Loucy (cell line): ENCODE data around the gene PIGZ.

Experiments used
- H2AFZ ChIP-seq: fragments of 200-600 bp; sonication (generic); 2 replicates; pipeline ENCODE4 v1.6.0; 2016; ENCODE audit warnings: antibody characterized with exemption, mild to moderate bottlenecking, low read length, moderate library complexity
- H3F3A ChIP-seq: fragments of 200-600 bp; 2 replicates; pipeline ENCODE4 v1.6.0; 2016; ENCODE audit warnings: antibody characterized with exemption, low read depth, mild to moderate bottlenecking
- H3K27me3 ChIP-seq: fragments of 200-600 bp; sonication (generic); 2 replicates; pipeline ENCODE4 v1.6.1; 2014; ENCODE audit warnings: low read length, mild to moderate bottlenecking; ENCODE audit not compliant: insufficient read depth, poor library complexity, severe bottlenecking
- H3K36me3 ChIP-seq: fragments of 200-600 bp; sonication (generic); 2 replicates; pipeline ENCODE4 v1.6.1; 2016; ENCODE audit warnings: low read length; ENCODE audit not compliant: insufficient read depth
- H3K4me1 ChIP-seq: fragments of 200-600 bp; sonication (generic); 2 replicates; pipeline ENCODE4 v1.5.1; 2014; ENCODE audit warnings: low read length, mild to moderate bottlenecking; ENCODE audit not compliant: insufficient read depth, poor library complexity, severe bottlenecking
- H3K4me2 ChIP-seq: fragments of 200-600 bp; sonication (generic); 2 replicates; pipeline ENCODE4 v1.6.0; 2014; ENCODE audit warnings: antibody characterized with exemption, low read length, low read depth, mild to moderate bottlenecking; ENCODE audit not compliant: poor library complexity, severe bottlenecking
- H3K4me3 ChIP-seq: fragments of 200-600 bp; sonication (generic); 2 replicates; pipeline ENCODE4 v1.5.1; 2014; ENCODE audit warnings: low read length, mild to moderate bottlenecking, mixed read lengths; ENCODE audit not compliant: poor library complexity, severe bottlenecking
- H3K79me2 ChIP-seq: fragments of 200-600 bp; sonication (generic); 2 replicates; pipeline ENCODE4 v1.6.1; 2014; ENCODE audit warnings: low read length; ENCODE audit not compliant: insufficient read depth
- H3K9ac ChIP-seq: fragments of 200-600 bp; sonication (generic); 2 replicates; pipeline ENCODE4 v1.6.0; 2014; ENCODE audit warnings: mild to moderate bottlenecking, low read depth, low read length, moderate library complexity; ENCODE audit not compliant: poor library complexity, severe bottlenecking
- H3K9me2 ChIP-seq: fragments of 200-600 bp; sonication (generic); replicated peaks from 2 replicates; pipeline ENCODE4 v1.6.1; 2016; ENCODE audit warnings: low read depth, low read length, mixed read lengths
- H3K9me3 ChIP-seq: fragments of 200-600 bp; sonication (generic); 2 replicates; pipeline ENCODE4 v1.6.1; 2014; ENCODE audit warnings: mild to moderate bottlenecking, antibody characterized with exemption, low read length, low read depth; ENCODE audit not compliant: insufficient read depth
- H4K20me1 ChIP-seq: fragments of 200-600 bp; sonication (generic); 2 replicates; pipeline ENCODE4 v1.6.0; 2014; ENCODE audit warnings: antibody characterized with exemption, low read length, mild to moderate bottlenecking; ENCODE audit not compliant: insufficient read depth, poor library complexity, severe bottlenecking
- EZH2phosphoT487 ChIP-seq: fragments of 200-600 bp; IDR thresholded peaks from 2 replicates; pipeline ENCODE4 v1.6.1; 2018; ENCODE audit warnings: antibody characterized with exemption, mild to moderate bottlenecking, moderate library complexity, borderline replicate concordance
- TF ChIP-seq, protein P1 (sequence below): fragments of 200-600 bp; sonication (generic); conservative IDR thresholded peaks from 2 replicates; pipeline ENCODE4 v1.5.1; 2014; ENCODE audit warnings: mild to moderate bottlenecking, antibody characterized with exemption, low read length

PIGZ gene

DNA sequence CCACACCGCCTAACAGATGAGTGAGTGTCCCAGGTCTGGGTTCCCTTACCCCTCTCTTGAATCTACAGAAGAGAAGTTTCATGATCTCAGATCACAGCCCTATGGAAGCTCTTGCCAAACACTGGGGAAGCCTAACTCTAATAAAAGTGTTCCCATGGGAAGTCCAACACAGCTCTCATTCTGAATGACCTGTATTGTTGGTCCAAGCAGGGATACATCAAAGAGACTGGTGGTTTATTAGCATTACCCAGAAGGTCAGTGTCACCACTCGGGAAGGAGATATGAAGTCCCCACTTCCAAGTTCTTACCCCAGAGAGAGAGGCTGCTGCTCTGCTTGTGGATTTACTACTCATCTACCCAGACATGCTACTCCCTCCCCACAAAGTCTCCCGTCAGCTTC, 17.3 kb downstream of the PIGZ start:
- no peaks in the 10 kb centered on the region for H3K27me3 ChIP-seq
- H3K4me1 ChIP-seq = no peaks in the 10 kb centered on the region
- no peaks in the 10 kb centered on the region for H3K79me2 ChIP-seq
- no peaks in the 10 kb centered on the region for H3K9me2 ChIP-seq
- no peak overlapping the region for H3K9ac ChIP-seq
- no peaks in the 10 kb centered on the region for H3F3A ChIP-seq
- no peaks in the 10 kb centered on the region for H3K9me3 ChIP-seq
- no peak overlapping the region for H3K4me2 ChIP-seq
- TF ChIP-seq EZH2phosphoT487 = no peak
- H4K20me1 ChIP-seq = no peaks in the 10 kb centered on the region
- H3K4me3 ChIP-seq = no peak overlapping the region
- H2AFZ ChIP-seq = no peak overlapping the region
- no peaks in the 10 kb centered on the region for H3K36me3 ChIP-seq

DNA sequence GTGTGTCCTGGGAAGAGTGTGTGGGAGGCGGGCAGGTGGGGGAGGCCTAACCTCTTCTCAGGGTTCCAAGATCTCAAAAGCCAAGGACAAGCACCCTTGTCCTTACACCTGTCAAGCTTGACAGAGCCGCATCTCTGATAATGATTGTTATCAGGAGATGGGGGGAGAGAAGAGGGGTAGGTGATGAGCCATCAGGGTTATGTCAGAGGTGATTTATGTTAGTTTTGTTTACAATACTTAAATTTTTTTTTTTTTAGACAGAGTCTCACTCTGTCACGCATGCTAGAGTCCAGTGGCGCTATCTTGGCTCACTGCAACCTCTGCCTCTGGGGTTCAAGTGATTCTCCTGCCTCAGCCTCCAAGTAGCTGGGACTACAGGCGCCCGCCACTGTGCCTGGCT, 18.9 kb downstream of the PIGZ start:
- H3K9me3 ChIP-seq = no peaks in the 10 kb centered on the region
- no peaks in the 10 kb centered on the region for H3K9me2 ChIP-seq
- H3K79me2 ChIP-seq = peaks cover 6% of the 10 kb centered on the region; the same call in 1 of the 2 replicates
- TF ChIP-seq, protein P1, sequence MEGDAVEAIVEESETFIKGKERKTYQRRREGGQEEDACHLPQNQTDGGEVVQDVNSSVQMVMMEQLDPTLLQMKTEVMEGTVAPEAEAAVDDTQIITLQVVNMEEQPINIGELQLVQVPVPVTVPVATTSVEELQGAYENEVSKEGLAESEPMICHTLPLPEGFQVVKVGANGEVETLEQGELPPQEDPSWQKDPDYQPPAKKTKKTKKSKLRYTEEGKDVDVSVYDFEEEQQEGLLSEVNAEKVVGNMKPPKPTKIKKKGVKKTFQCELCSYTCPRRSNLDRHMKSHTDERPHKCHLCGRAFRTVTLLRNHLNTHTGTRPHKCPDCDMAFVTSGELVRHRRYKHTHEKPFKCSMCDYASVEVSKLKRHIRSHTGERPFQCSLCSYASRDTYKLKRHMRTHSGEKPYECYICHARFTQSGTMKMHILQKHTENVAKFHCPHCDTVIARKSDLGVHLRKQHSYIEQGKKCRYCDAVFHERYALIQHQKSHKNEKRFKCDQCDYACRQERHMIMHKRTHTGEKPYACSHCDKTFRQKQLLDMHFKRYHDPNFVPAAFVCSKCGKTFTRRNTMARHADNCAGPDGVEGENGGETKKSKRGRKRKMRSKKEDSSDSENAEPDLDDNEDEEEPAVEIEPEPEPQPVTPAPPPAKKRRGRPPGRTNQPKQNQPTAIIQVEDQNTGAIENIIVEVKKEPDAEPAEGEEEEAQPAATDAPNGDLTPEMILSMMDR = no peak
- no peak for TF ChIP-seq EZH2phosphoT487
- H3K27me3 ChIP-seq = no peaks in the 10 kb centered on the region
- no peak overlapping the region for H3K9ac ChIP-seq
- H2AFZ ChIP-seq = no peak overlapping the region
- H4K20me1 ChIP-seq = no peaks in the 10 kb centered on the region
- no peaks in the 10 kb centered on the region for H3K36me3 ChIP-seq
- no peak overlapping the region for H3K4me3 ChIP-seq
- H3K4me1 ChIP-seq = no peaks in the 10 kb centered on the region
- no peak overlapping the region for H3K4me2 ChIP-seq
- H3F3A ChIP-seq = no peaks in the 10 kb centered on the region

DNA sequence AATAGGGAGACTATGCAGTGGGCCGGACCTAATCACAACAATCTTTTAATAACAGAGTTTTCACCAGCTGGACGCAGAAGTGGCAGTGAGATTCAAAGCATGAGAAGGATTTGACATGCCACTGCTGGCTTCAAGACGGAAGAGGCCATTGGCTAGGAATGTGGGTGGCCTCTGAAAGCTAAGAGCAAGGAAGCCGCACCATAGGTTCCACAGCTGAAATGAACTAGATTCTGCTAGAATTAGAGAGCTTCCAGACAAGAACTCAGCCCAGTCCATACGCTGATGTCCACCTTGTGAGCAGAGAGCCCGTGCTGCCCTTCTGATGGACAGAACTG, 19.4 kb downstream of the PIGZ start:
- no peaks in the 10 kb centered on the region for H4K20me1 ChIP-seq
- no peak overlapping the region for H3K4me3 ChIP-seq
- no peaks in the 10 kb centered on the region for H3F3A ChIP-seq
- H3K9me2 ChIP-seq = no peaks in the 10 kb centered on the region
- TF ChIP-seq EZH2phosphoT487 = no peak
- TF ChIP-seq, protein P1 = no peak
- peaks cover 11% of the 10 kb centered on the region; the same call in 1 of the 2 replicates for H3K79me2 ChIP-seq
- no peaks in the 10 kb centered on the region for H3K36me3 ChIP-seq
- no peaks in the 10 kb centered on the region for H3K27me3 ChIP-seq
- no peak overlapping the region for H3K4me2 ChIP-seq
- no peak overlapping the region for H2AFZ ChIP-seq
- no peak overlapping the region for H3K9ac ChIP-seq
- H3K9me3 ChIP-seq = no peaks in the 10 kb centered on the region
- no peaks in the 10 kb centered on the region for H3K4me1 ChIP-seq

DNA sequence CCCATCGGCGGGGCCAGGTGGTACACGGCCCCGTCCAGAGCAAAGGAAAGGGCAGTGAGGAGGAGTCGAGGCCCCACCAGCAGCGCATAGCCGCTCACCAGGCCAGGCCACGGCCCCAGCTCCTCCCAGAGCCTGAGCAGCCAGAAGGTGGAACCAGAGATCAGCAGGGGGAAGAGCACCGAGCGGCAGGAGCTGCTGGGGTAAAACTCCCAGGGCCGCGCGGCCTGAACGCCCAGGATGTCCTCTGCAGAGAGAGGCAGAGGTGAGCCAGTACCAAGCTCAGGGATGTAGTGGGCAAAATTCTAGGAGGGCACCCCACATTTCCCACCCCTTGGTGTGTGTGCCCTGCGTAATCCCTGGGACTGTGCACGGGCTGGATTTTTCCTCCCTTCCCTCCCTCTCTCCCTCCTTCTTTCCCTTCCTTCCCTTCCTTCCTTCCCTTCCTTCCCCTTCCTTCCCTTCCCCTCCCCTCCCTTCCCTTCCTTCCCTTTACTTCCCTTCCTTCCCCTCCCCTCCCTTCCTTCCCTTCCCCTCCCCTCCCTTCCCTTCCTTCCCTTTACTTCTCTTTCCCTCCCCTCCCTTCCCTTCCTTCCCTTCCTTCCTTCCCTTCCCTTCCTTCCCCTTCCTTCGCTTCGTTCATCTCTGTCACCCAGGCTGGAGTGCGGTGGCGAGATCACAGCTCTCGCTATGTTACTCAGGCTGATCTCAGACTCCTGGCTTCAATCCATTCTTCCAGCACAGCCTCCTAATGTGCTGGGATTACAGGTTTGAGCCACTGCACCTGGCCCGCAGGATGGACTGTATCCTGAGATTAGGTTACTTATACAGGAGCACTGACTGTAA, 20.0 kb downstream of the PIGZ start:
- Histone ChIP-seq H3K4me2 (no peak overlapping the region), H4K20me1 (peaks cover 3% of the 10 kb centered on the region), H3K9me2 (no peaks in the 10 kb centered on the region), H3K4me3 (no peak overlapping the region), H3K4me1 (peaks cover 2% of the 10 kb centered on the region), H3K9me3 (no peaks in the 10 kb centered on the region), H2AFZ (no peak overlapping the region), H3K36me3 (no peaks in the 10 kb centered on the region), H3F3A (no peaks in the 10 kb centered on the region), H3K27me3 (no peaks in the 10 kb centered on the region), H3K79me2 (peaks cover 17% of the 10 kb centered on the region), H3K9ac (no peak overlapping the region)
- TF ChIP-seq, protein P1 = no peak
- no peak for TF ChIP-seq EZH2phosphoT487
